ENCODE data around the gene EPG5. TPM values are rescaled to one million over a fixed set of nuclear protein-coding genes. Genes with fewer than 3 reads are reported as not detected.
A peak's percentile ranks its signal among the peaks of the same experiment; 100 is the strongest.

Gene EPG5
- total RNA-seq, 4 donors from 2014 or later, result 18.7 to 30.3 (median 24.0) TPM

- intact Hi-C loops (cut with DNase I; ENCODE audit: low total_unique reads) (no loop called here), in situ Hi-C loops (cut with MboI; ENCODE audit: low sequenced_read_pairs in 4 of 4) (loop anchor here in 1 of 4 donors (25.0 kb wide), 1 partner anchor 318 kb away; no protein-coding TSS in a partner anchor)
- ATAC-seq, result no peak
- no peak overlapping the region for H3K4me3 ChIP-seq
- H3K27me3 ChIP-seq, result no peaks in the 10 kb centered on the region
- H3K36me3 ChIP-seq, result no peaks in the 10 kb centered on the region
- H3K9me3 ChIP-seq, result no peaks in the 10 kb centered on the region
- H3K4me1 ChIP-seq, result peaks cover 20 to 23% of the 10 kb centered on the region in 2 donors
- H3K27ac ChIP-seq, result no peak overlapping the region
- no peak for TF ChIP-seq POLR2A (IDR thresholded peaks at IDR 0.05)
- no peak for TF ChIP-seq CTCF (IDR thresholded peaks at IDR 0.05 in 4 of 5, conservative IDR thresholded peaks at IDR 0.05 in 1 of 5)
- no peak for DNase-seq
These were observed 13.1 kb upstream of the EPG5 start for GRCh38 chr18:45980229-45980628.

GRCh38 chr18:45978084-45978483 lies 11.0 kb upstream of the EPG5 start:
- H3K36me3 ChIP-seq, result no peaks in the 10 kb centered on the region
- ATAC-seq (peak in 1 of 2 donors; percentile 26), DNase-seq (no peak)
- H3K27me3 ChIP-seq, result no peaks in the 10 kb centered on the region
- H3K9me3 ChIP-seq, result no peaks in the 10 kb centered on the region
- in situ Hi-C loops (cut with MboI; ENCODE audit: low sequenced_read_pairs in 4 of 4) (loop anchor here in 3 of 4 donors (10.0 to 25.0 kb wide), 3 partner anchors 283 to 316 kb away; no protein-coding TSS in a partner anchor), intact Hi-C loops (cut with DNase I; ENCODE audit: low total_unique reads) (no loop called here)
- no peak overlapping the region for H3K27ac ChIP-seq
- H3K4me1 ChIP-seq, result peaks cover 0 to 7% of the 10 kb centered on the region in 2 donors
- no peak overlapping the region for H3K4me3 ChIP-seq
- TF ChIP-seq POLR2A (IDR thresholded peaks at IDR 0.05) (no peak), CTCF (IDR thresholded peaks at IDR 0.05 in 4 of 5, conservative IDR thresholded peaks at IDR 0.05 in 1 of 5) (no peak)

GRCh38 chr18:45976974-45977373 lies 9.8 kb upstream of the EPG5 start:
- ATAC-seq (no peak), DNase-seq (no peak)
- intact Hi-C loops (cut with DNase I; ENCODE audit: low total_unique reads), result no loop called here
- TF ChIP-seq CTCF (IDR thresholded peaks at IDR 0.05 in 4 of 5, conservative IDR thresholded peaks at IDR 0.05 in 1 of 5) (no peak), POLR2A (IDR thresholded peaks at IDR 0.05) (no peak)
- Histone ChIP-seq H3K9me3 (no peaks in the 10 kb centered on the region), H3K27me3 (no peaks in the 10 kb centered on the region), H3K4me1 (peaks cover 0 to 3% of the 10 kb centered on the region in 2 donors), H3K36me3 (no peaks in the 10 kb centered on the region), H3K4me3 (no peak overlapping the region), H3K27ac (no peak overlapping the region)
- in situ Hi-C loops (cut with MboI; ENCODE audit: low sequenced_read_pairs in 4 of 4), result loop anchor here in 3 of 4 donors (10.0 to 25.0 kb wide), 3 partner anchors 282 to 315 kb away; no protein-coding TSS in a partner anchor

GRCh38 chr18:45976566-45976965 lies 9.4 kb upstream of the EPG5 start:
- no peak for ATAC-seq
- H3K27ac ChIP-seq, result no peak overlapping the region
- no peak overlapping the region for H3K4me3 ChIP-seq
- DNase-seq, result no peak
- TF ChIP-seq CTCF (IDR thresholded peaks at IDR 0.05 in 4 of 5, conservative IDR thresholded peaks at IDR 0.05 in 1 of 5), result no peak
- no peak for TF ChIP-seq POLR2A (IDR thresholded peaks at IDR 0.05)
- no peaks in the 10 kb centered on the region for H3K9me3 ChIP-seq
- in situ Hi-C loops (cut with MboI; ENCODE audit: low sequenced_read_pairs in 4 of 4), result loop anchor here in 3 of 4 donors (10.0 to 25.0 kb wide), 3 partner anchors 282 to 314 kb away; no protein-coding TSS in a partner anchor
- H3K27me3 ChIP-seq, result no peaks in the 10 kb centered on the region
- H3K4me1 ChIP-seq, result peaks cover 0 to 3% of the 10 kb centered on the region in 2 donors
- H3K36me3 ChIP-seq, result no peaks in the 10 kb centered on the region
- intact Hi-C loops (cut with DNase I; ENCODE audit: low total_unique reads), result no loop called here
